A673 (cell line): ENCODE data around the gene EXOC3.

Experiments
- CTCF ChIP-seq: fragments of 300-800, 200-600 bp; sonication (generic); conservative IDR thresholded peaks from 2 replicates; pipeline ENCODE4 v1.5.1; 2017; ENCODE audit warnings: low read depth, mild to moderate bottlenecking, antibody characterized with exemption, low read length, moderate library complexity, mixed read lengths
- EZH2 ChIP-seq: fragments of 200-600 bp; sonication (generic); IDR thresholded peaks from 2 replicates; pipeline ENCODE4 v1.6.1; 2017; ENCODE audit warnings: borderline replicate concordance, low read depth, mild to moderate bottlenecking, mixed read lengths, antibody characterized with exemption, low read length; ENCODE audit not compliant: poor library complexity, severe bottlenecking

DNA sequence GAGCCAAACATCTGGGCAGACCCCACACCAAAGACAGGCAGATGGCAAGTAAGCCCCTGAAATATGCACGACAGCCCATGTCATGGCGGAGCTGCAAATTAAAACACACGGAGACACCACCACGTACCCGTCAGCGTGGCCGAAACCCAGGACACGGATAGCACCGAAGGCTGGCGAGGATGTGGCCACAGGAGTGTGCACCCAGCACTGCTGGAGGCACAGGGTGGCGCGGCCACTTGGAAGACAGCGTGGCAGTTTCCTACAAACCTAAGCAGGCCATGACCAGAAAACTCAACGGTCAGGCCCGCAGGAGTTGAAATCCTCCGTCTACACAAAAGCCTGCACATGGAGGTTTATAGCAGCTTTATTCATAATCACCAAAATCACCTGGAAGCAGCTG, 68.5 kb downstream of the EXOC3 start:
- no peak for TF ChIP-seq CTCF
- TF ChIP-seq EZH2, result no peak
